IMR-90 (cell line): ENCODE data around the gene SLC39A11. TPM values are rescaled to one million over a fixed set of nuclear protein-coding genes. Genes with fewer than 3 reads are reported as not detected.
A peak's percentile ranks its signal among the peaks of the same experiment; 100 is the strongest.

ENCODE experiments used
- ATAC-seq: fragments of 200-7000 bp; cut with Tn5 transposase; 2 replicates; pipeline ENCODE4 v1.9.1; 2020; ENCODE audit warnings: low read depth, mild to moderate bottlenecking, moderate library complexity
- BruUV-seq: library from RNA; stranded (reverse); fragments of 400-500 nt; replicated peaks from 2 replicates; lab custom pipeline; 2021; lab: Mats Ljungman, UMichigan
- CTCF ChIA-PET: fragments of 300-600 bp; formaldehyde crosslinking; extraction: SDS; loops from one replicate; lab custom pipeline; 2021; ENCODE audit warnings: antibody characterized with exemption; lab: Yijun Ruan, JAX
- POLR2A ChIA-PET: fragments of 300-600 bp; sonication (Branson Sonifier 250); formaldehyde crosslinking; loops from one replicate; lab custom pipeline; 2022; ENCODE audit warnings: antibody characterized with exemption; ENCODE audit not compliant: unreplicated experiment; lab: Charles Lee
- DNase-seq: peaks from one replicate; pipeline ENCODE4 v3.0.0; 2013
- H2AFZ ChIP-seq: replicated peaks from 2 replicates; pipeline ENCODE3; 2013; ENCODE audit warnings: low read length, mild to moderate bottlenecking; ENCODE audit not compliant: poor library complexity
- H2AK5ac ChIP-seq: 2 replicates; pipeline ENCODE4 v1.6.1; 2013; ENCODE audit warnings: low read depth, low read length, inconsistent platforms
- H2AK9ac ChIP-seq: replicated peaks from 2 replicates; pipeline ENCODE3; 2013; ENCODE audit warnings: mild to moderate bottlenecking, low read depth, low read length, moderate library complexity; ENCODE audit not compliant: poor library complexity
- H2BK120ac ChIP-seq: 2 replicates; pipeline ENCODE4 v1.6.1; 2013; ENCODE audit warnings: low read depth, low read length, inconsistent platforms
- H2BK15ac ChIP-seq: 3 replicates; pipeline ENCODE4 v1.6.1; 2013; ENCODE audit warnings: low read depth, low read length, inconsistent platforms
- H2BK20ac ChIP-seq: 2 replicates; pipeline ENCODE4 v1.6.1; 2013; ENCODE audit warnings: low read depth, mild to moderate bottlenecking, inconsistent platforms, low read length, moderate library complexity
- H2BK5ac ChIP-seq: 2 replicates; pipeline ENCODE4 v1.6.1; 2013; ENCODE audit warnings: mild to moderate bottlenecking, low read depth, low read length, inconsistent platforms; ENCODE audit not compliant: poor library complexity, severe bottlenecking
- H3K14ac ChIP-seq: replicated peaks from 2 replicates; pipeline ENCODE4 v1.6.1; 2013; ENCODE audit warnings: low read depth, low read length, inconsistent platforms
- H3K18ac ChIP-seq: 2 replicates; pipeline ENCODE4 v1.6.1; 2013; ENCODE audit warnings: low read depth, low read length, control low read depth
- H3K23ac ChIP-seq: 2 replicates; pipeline ENCODE4 v1.6.1; 2013; ENCODE audit warnings: low read depth, low read length, inconsistent platforms
- H3K27ac ChIP-seq: 2 replicates; pipeline ENCODE4 v1.5.1; 2013; ENCODE audit warnings: mild to moderate bottlenecking, control low read depth, low read length; ENCODE audit not compliant: insufficient read depth
- H3K27me3 ChIP-seq: 2 replicates; pipeline ENCODE4 v1.6.1; 2013; ENCODE audit warnings: low read length; ENCODE audit not compliant: control insufficient read depth, insufficient read depth
- H3K36me3 ChIP-seq: 2 replicates; pipeline ENCODE4 v1.6.1; 2013; ENCODE audit warnings: low read length, mixed read lengths; ENCODE audit not compliant: control insufficient read depth, insufficient read depth
- H3K4ac ChIP-seq: 2 replicates; pipeline ENCODE4 v1.6.1; 2013; ENCODE audit warnings: low read depth, low read length, inconsistent platforms
- H3K4me1 ChIP-seq: 2 replicates; pipeline ENCODE4 v1.6.1; 2013; ENCODE audit warnings: low read length, mixed read lengths; ENCODE audit not compliant: control insufficient read depth, insufficient read depth
- H3K4me2 ChIP-seq: 2 replicates; pipeline ENCODE4 v1.6.1; 2013; ENCODE audit warnings: low read depth, mild to moderate bottlenecking, control low read depth, low read length, moderate library complexity
- H3K4me3 ChIP-seq: 2 replicates; pipeline ENCODE4 v1.5.1; 2013; ENCODE audit warnings: low read depth, mild to moderate bottlenecking, control low read depth, low read length, moderate library complexity; ENCODE audit not compliant: insufficient read depth
- H3K56ac ChIP-seq: 2 replicates; pipeline ENCODE4 v1.6.1; 2013; ENCODE audit warnings: low read length, inconsistent platforms; ENCODE audit not compliant: insufficient read depth; ENCODE audit errors: extremely low read depth
- H3K79me1 ChIP-seq, 2 experiments: 2 replicates each; pipeline ENCODE4 v1.6.1; 2013; ENCODE audit warnings: low read length in 2 of 2, inconsistent platforms in 1 of 2, low read depth in 1 of 2
- H3K9ac ChIP-seq: 2 replicates; pipeline ENCODE4 v1.6.1; 2013; ENCODE audit warnings: low read depth, low read length, control low read depth
- H3K9me1 ChIP-seq: 2 replicates; pipeline ENCODE4 v1.6.1; 2013; ENCODE audit warnings: low read length, inconsistent platforms; ENCODE audit not compliant: insufficient read depth
- H3K9me3 ChIP-seq: 2 replicates; pipeline ENCODE4 v1.6.1; 2013; ENCODE audit warnings: low read length; ENCODE audit not compliant: control insufficient read depth, insufficient read depth
- H4K20me1 ChIP-seq: 2 replicates; pipeline ENCODE4 v1.6.1; 2013; ENCODE audit warnings: low read length, inconsistent platforms; ENCODE audit not compliant: insufficient read depth
- H4K5ac ChIP-seq: 2 replicates; pipeline ENCODE4 v1.6.1; 2013; ENCODE audit warnings: mild to moderate bottlenecking, low read depth, low read length, control low read depth
- H4K8ac ChIP-seq, 2 experiments: 2 replicates each; pipeline ENCODE4 v1.6.1; 2013; ENCODE audit warnings: low read depth in 2 of 2, low read length in 2 of 2, control low read depth in 1 of 2, inconsistent platforms in 1 of 2
- H4K91ac ChIP-seq: 2 replicates; pipeline ENCODE4 v1.6.1; 2013; ENCODE audit warnings: low read depth, low read length, inconsistent platforms; ENCODE audit not compliant: insufficient read depth
- CEBPB ChIP-seq: IDR thresholded peaks from 2 replicates; pipeline ENCODE4 v1.6.1; 2012; ENCODE audit warnings: low read depth, low read length, improper control_type of control experiment
- CHD1 ChIP-seq: IDR thresholded peaks from 2 replicates; pipeline ENCODE4 v1.6.1; 2012; ENCODE audit warnings: low read depth, low read length, improper control_type of control experiment
- USF2 ChIP-seq: fragments of 150-350 bp; IDR thresholded peaks from 2 replicates; pipeline ENCODE4 v1.6.1; 2017; ENCODE audit warnings: mild to moderate bottlenecking, antibody characterized with exemption, low read length, low read depth
- WGBS, 2 experiments: methylation state at CpG; one replicate each; pipeline versions ENCODE4 v1.1.5 to v1.1.7; 2013; ENCODE audit warnings: missing lambda C conversion rate in 2 of 2; ENCODE audit not compliant: insufficient read length in 1 of 2; ENCODE audit errors: extremely low coverage in 2 of 2; 5-methylcytosine and 5-hydroxymethylcytosine counted together
- dilution Hi-C: fragments of 300-500 bp; cut with HindIII; formaldehyde crosslinking; loops from one replicate; pipeline ENCODE4 v1.14.3; 2018; ENCODE audit warnings: low sequenced_read_pairs; ENCODE audit not compliant: unreplicated experiment
- in situ Hi-C: fragments of 300-500 bp; cut with MboI; formaldehyde crosslinking; loops from 3 replicates; pipeline ENCODE4 v1.14.3; 2019; ENCODE audit warnings: low sequenced_read_pairs, inconsistent platforms, mixed read lengths
- intact Hi-C: fragments of 100-400 bp; cut with micrococcal nuclease; formaldehyde crosslinking; loops from 2 replicates; pipeline ENCODE4 v1.10.0; 2022
- polyA plus RNA-seq, 3 experiments: library from polyadenylated mRNA; depleted of rRNA; stranded (reverse); fragments of >200 nt; gene quantifications; 2 replicates each; pipeline ENCODE4 v1.2.3, GENCODE V29; 2012; ENCODE audit warnings: low replicate concordance in 1 of 3
- total RNA-seq: library from RNA; depleted of rRNA; stranded (reverse); fragments of >200 nt; gene quantifications from 2 replicates; pipeline ENCODE4 v1.2.3, GENCODE V29; 2012

SLC39A11 gene
- total and polyA plus RNA-seq, 2 of the 4 experiments (the other 2 are of a cell fraction), result 8.8 to 14.3 TPM

GRCh38 chr17:72661945-72662826 is 430.3 kb downstream of the SLC39A11 start (continued):
- TF ChIP-seq CHD1, result no peak

- no peak overlapping the region for H4K5ac ChIP-seq
- in situ Hi-C loops (no loop called here), dilution Hi-C loops (no loop called here), intact Hi-C loops (no loop called here)
- H3K4me1 ChIP-seq, result peaks cover 2% of the 10 kb centered on the region; the same call in 1 of the 2 replicates
- no peaks in the 10 kb centered on the region for H3K9me3 ChIP-seq
- H4K8ac ChIP-seq, result no peak overlapping the region
- no peak overlapping the region for H3K4ac ChIP-seq
- POLR2A ChIA-PET, result no interaction called here
- no peak overlapping the region for H2BK20ac ChIP-seq
- peak overlapping the region; percentile 23; the same call in 1 of the 2 replicates for H2AK5ac ChIP-seq
- no peak overlapping the region for H2BK15ac ChIP-seq
- H3K27me3 ChIP-seq, result no peaks in the 10 kb centered on the region
- TF ChIP-seq CEBPB, result 0 out of 2 replicates have a peak, but pooled peaks have one; percentile 3
- no peak for TF ChIP-seq USF2
- H3K4me3 ChIP-seq, result no peak overlapping the region
- H2AFZ ChIP-seq, result no peak overlapping the region
- no peak overlapping the region for H2BK120ac ChIP-seq
- H4K91ac ChIP-seq, result no peak overlapping the region
- no peak overlapping the region for H3K27ac ChIP-seq
- no peak overlapping the region for H2AK9ac ChIP-seq
- H3K23ac ChIP-seq, result no peak overlapping the region
- no peak overlapping the region for H3K4me2 ChIP-seq
- H4K20me1 ChIP-seq, result no peaks in the 10 kb centered on the region
- H3K18ac ChIP-seq, result no peak overlapping the region
- DNase-seq, result no peak
- no peaks in the 10 kb centered on the region for H3K36me3 ChIP-seq
- no peak for ATAC-seq
- H3K79me1 ChIP-seq, result no peaks in the 10 kb centered on the region
- no TSS peak for BruUV-seq
- H3K56ac ChIP-seq, result no peak overlapping the region
- H3K14ac ChIP-seq, result no peak overlapping the region
- H3K9ac ChIP-seq, result no peak overlapping the region
- CTCF ChIA-PET, result interaction anchor here (1.3 kb wide), 1 partner anchor 10 kb away, joined by 4 read pairs; no protein-coding TSS in a partner anchor
- H2BK5ac ChIP-seq, result no peak overlapping the region
- 92% methylated on average over 7 of the region's 21 CpGs; no CpG with 5 or more reads in 1 of the 2 experiments for WGBS, 2 experiments
- H3K9me1 ChIP-seq, result no peaks in the 10 kb centered on the region
These were observed 431.2 kb downstream of the SLC39A11 start for GRCh38 chr17:72661116-72661944.
